OCI-LY7 (cell line): ENCODE measurements around the gene MDK. TPM values are rescaled to one million over a fixed set of nuclear protein-coding genes. Genes with fewer than 3 reads are reported as not detected.

Source experiments
- BruUV-seq: library from RNA; stranded (reverse); fragments of 400-500 nt; replicated peaks from 2 replicates; lab custom pipeline; 2021; lab: Mats Ljungman, UMichigan
- CTCF ChIA-PET: fragments of 300-600 bp; sonication (Branson Sonifier 250); formaldehyde crosslinking; loops from one replicate; lab custom pipeline; 2022; ENCODE audit warnings: antibody characterized with exemption; ENCODE audit not compliant: unreplicated experiment; lab: Charles Lee
- POLR2A ChIA-PET: fragments of 300-600 bp; sonication (Branson Sonifier 250); formaldehyde crosslinking; loops from one replicate; lab custom pipeline; 2022; ENCODE audit warnings: antibody characterized with exemption; lab: Charles Lee
- DNase-seq: peaks from one replicate; pipeline ENCODE4 v3.0.0-alpha.2; 2015; ENCODE audit warnings: low spot score
- H2AFZ ChIP-seq: fragments of 200-600 bp; sonication (generic), shearing (Covaris generic); 2 replicates; pipeline ENCODE4 v1.6.1; 2014; ENCODE audit warnings: mild to moderate bottlenecking, antibody characterized with exemption, low read length, moderate library complexity
- H3K27ac ChIP-seq: fragments of 200-600 bp; sonication (generic); 2 replicates; pipeline ENCODE4 v1.5.1; 2014; ENCODE audit warnings: mixed run types, low read depth, mild to moderate bottlenecking, moderate library complexity, low read length, inconsistent platforms; ENCODE audit not compliant: poor library complexity, severe bottlenecking
- H3K36me3 ChIP-seq: fragments of 200-600 bp; sonication (generic); 2 replicates; pipeline ENCODE4 v1.6.1; 2014; ENCODE audit warnings: mild to moderate bottlenecking, antibody characterized with exemption, low read length, moderate library complexity, mixed read lengths; ENCODE audit not compliant: insufficient read depth
- H3K4me1 ChIP-seq: fragments of 200-600 bp; sonication (generic); 2 replicates; pipeline ENCODE4 v1.5.1; 2014; ENCODE audit warnings: mild to moderate bottlenecking, low read length; ENCODE audit not compliant: insufficient read depth, poor library complexity, severe bottlenecking
- H3K4me2 ChIP-seq: fragments of 200-600 bp; sonication (generic); 2 replicates; pipeline ENCODE4 v1.6.1; 2014; ENCODE audit warnings: mild to moderate bottlenecking, low read length
- H3K4me3 ChIP-seq: fragments of 200-600 bp; sonication (generic); 2 replicates; pipeline ENCODE4 v1.5.1; 2014; ENCODE audit warnings: mild to moderate bottlenecking, low read depth, low read length; ENCODE audit not compliant: poor library complexity, severe bottlenecking
- H3K79me2 ChIP-seq: fragments of 200-600 bp; sonication (generic); 2 replicates; pipeline ENCODE4 v1.6.1; 2016; ENCODE audit warnings: low read depth, mild to moderate bottlenecking, low read length, moderate library complexity, mixed read lengths; ENCODE audit not compliant: insufficient read depth
- H3K9me2 ChIP-seq: fragments of 200-600 bp; sonication (generic); 2 replicates; pipeline ENCODE4 v1.6.1; 2016; ENCODE audit warnings: mild to moderate bottlenecking, low read length, mixed read lengths; ENCODE audit not compliant: insufficient read depth
- H3K9me3 ChIP-seq: fragments of 200-600 bp; sonication (generic); 2 replicates; pipeline ENCODE4 v1.6.1; 2014; ENCODE audit warnings: mild to moderate bottlenecking, mixed run types, low read length, mixed read lengths
- H4K20me1 ChIP-seq: fragments of 200-600 bp; sonication (generic); 2 replicates; pipeline ENCODE4 v1.6.1; 2014; ENCODE audit warnings: mild to moderate bottlenecking, antibody characterized with exemption, low read length, moderate library complexity, mixed read lengths; ENCODE audit not compliant: insufficient read depth
- CTCF ChIP-seq: fragments of 200-600 bp; sonication (generic); conservative IDR thresholded peaks from 2 replicates; pipeline ENCODE4 v1.5.1; 2014; ENCODE audit warnings: mild to moderate bottlenecking, antibody characterized with exemption, low read length, moderate library complexity, mixed read lengths
- EZH2phosphoT487 ChIP-seq: fragments of 200-600 bp; sonication (generic); IDR thresholded peaks from 2 replicates; pipeline ENCODE4 v1.6.1; 2018; ENCODE audit warnings: low read depth, borderline replicate concordance, mild to moderate bottlenecking, mixed run types, antibody characterized with exemption, low read length, moderate library complexity, mixed read lengths
- intact Hi-C: fragments of 100-400 bp; cut with micrococcal nuclease; formaldehyde crosslinking; loops from one replicate; pipeline ENCODE4 v1.10.0; 2022; ENCODE audit not compliant: unreplicated experiment
- total RNA-seq, 2 experiments: library from RNA; depleted of rRNA in 1 of 2; stranded (reverse); fragments of >200 nt in 1 of 2; shearing (Covaris generic) in 1 of 2; gene quantifications; 2 replicates each; pipeline ENCODE4 v1.2.3, GENCODE V29; 2014 to 2022

Gene MDK
- total RNA-seq, 2 experiments from 2014 or later, result 5.1 to 6.2 TPM

- Histone ChIP-seq H3K4me3 (no peak overlapping the region), H3K36me3 (peaks cover 76% of the 10 kb centered on the region), H3K4me2 (no peak overlapping the region), H2AFZ (no peak overlapping the region), H3K4me1 (no peaks in the 10 kb centered on the region), H3K27ac (no peak overlapping the region), H4K20me1 (no peaks in the 10 kb centered on the region), H3K9me3 (no peaks in the 10 kb centered on the region), H3K79me2 (no peaks in the 10 kb centered on the region), H3K9me2 (no peaks in the 10 kb centered on the region)
- CTCF ChIA-PET, result no interaction called here
- no TSS peak for BruUV-seq
- TF ChIP-seq EZH2phosphoT487, result no peak
- TF ChIP-seq CTCF, result no peak
- intact Hi-C loops, result no loop called here
- no peak for DNase-seq
- POLR2A ChIA-PET, result no interaction called here
Observed at GRCh38 chr11:46374815-46375214, 6.7 kb upstream of the MDK start.

GRCh38 chr11:46375392-46376101 is 5.9 kb upstream of the MDK start:
- Histone ChIP-seq H3K4me3 (no peak overlapping the region), H3K27ac (no peak overlapping the region), H3K9me3 (no peaks in the 10 kb centered on the region), H4K20me1 (no peaks in the 10 kb centered on the region), H2AFZ (no peak overlapping the region), H3K9me2 (no peaks in the 10 kb centered on the region), H3K4me1 (peaks cover 3% of the 10 kb centered on the region), H3K36me3 (peaks cover 69% of the 10 kb centered on the region), H3K79me2 (no peaks in the 10 kb centered on the region), H3K4me2 (no peak overlapping the region)
- no TSS peak for BruUV-seq
- TF ChIP-seq EZH2phosphoT487, result no peak
- no peak for TF ChIP-seq CTCF
- DNase-seq, result no peak
- ChIA-PET POLR2A (interaction anchor here (1.0 kb wide), 1 partner anchor 14 kb away, joined by 3 read pairs; no protein-coding TSS in a partner anchor), CTCF (no interaction called here)
- intact Hi-C loops, result no loop called here
